Measurements from ENCODE around the gene CCDC85B. TPM values are rescaled to one million over a fixed set of nuclear protein-coding genes. Genes with fewer than 3 reads are reported as not detected.

CCDC85B gene
- total and polyA plus RNA-seq, 2 of the 8 experiments (the other 6 are each of a cell fraction or from before 2014, with no cell fraction given): 19.8 to 30.8 TPM

DNA sequence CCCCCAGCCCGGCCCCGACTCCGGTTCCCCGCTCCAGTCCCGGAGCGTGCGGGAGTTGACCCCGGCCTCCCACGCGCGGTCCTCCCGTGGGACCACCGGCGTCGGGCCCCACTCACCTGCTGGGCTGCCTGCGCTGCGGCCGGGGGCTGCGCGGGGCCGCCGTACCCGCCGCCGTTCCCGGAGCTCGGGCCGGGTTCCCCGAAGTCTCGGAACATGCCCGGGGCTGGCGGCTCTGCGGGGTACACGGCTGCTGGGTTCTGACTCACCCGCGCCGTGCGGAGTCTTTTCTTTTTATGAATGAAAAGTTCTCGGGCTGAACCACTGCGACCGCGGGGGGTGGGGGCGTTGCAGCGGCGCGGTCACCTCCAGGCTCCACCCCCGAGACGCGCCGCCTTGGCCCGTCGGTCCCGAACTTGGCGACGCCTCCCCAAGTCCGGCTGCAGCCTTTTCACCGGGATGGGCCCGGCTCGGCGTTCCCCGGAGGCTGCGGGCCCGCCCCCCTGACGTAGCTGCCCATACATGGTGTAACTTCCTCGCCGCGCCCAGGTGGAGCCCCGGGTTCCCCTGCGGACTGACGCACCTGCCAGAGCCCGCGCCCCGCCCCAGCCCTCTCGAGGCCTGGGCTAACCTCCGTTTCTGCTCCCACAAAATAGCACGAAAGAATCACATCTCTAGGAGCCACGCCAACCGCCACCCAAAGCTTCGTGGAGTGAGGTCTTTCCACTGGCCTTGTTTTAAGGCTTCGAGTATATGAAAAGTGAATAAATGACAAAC is 9.8 kb downstream of the CCDC85B start, which contains the start of gene FOSL1 (continued):
- TF ChIP-seq NANOG (IDR thresholded peaks at IDR 0.05; ENCODE audit: insufficient read depth, low read depth, low read length, poor library complexity, severe bottlenecking): no peak
- peak; percentile 79 for TF ChIP-seq ASH2L (IDR thresholded peaks at IDR 0.05; ENCODE audit: low read length)
- no peak for TF ChIP-seq SUZ12 (IDR thresholded peaks at IDR 0.05; ENCODE audit: low read length)
- TF ChIP-seq BCL11A (IDR thresholded peaks at IDR 0.05; ENCODE audit: low read depth in 2 of 2, low read length in 2 of 2): no peak
- TF ChIP-seq SIX5 (IDR thresholded peaks at IDR 0.05; ENCODE audit: low read depth, low read length): no peak
- TF ChIP-seq EZH2 (IDR thresholded peaks at IDR 0.05; ENCODE audit: low read depth, low read length, severe bottlenecking): no peak
- TF ChIP-seq TEAD4 (IDR thresholded peaks at IDR 0.05; ENCODE audit: low read depth, low read length): no peak
- no peak for TF ChIP-seq ZNF274 (IDR thresholded peaks at IDR 0.05; ENCODE audit: borderline replicate concordance, extremely low read depth, low read length)
- TF ChIP-seq CHD7 (IDR thresholded peaks at IDR 0.05; ENCODE audit: insufficient replicate concordance, low read length): no peak

All from H1 (cell line).